Large intestine (tissue), 3 donors: ENCODE measurements around the gene SYTL5. TPM values are rescaled to one million over a fixed set of nuclear protein-coding genes. Genes with fewer than 3 reads are reported as not detected.
A peak's percentile ranks its signal among the peaks of the same experiment; 100 is the strongest.

Experiments
- DNase-seq, 2 donors: peaks; one replicate each; pipeline versions ENCODE4 v3.0.0 to v3.0.0-alpha.2; 2013
- H3K27ac ChIP-seq: one replicate; pipeline ENCODE4 v1.5.1; 2013; ENCODE audit warnings: low read length
- H3K27me3 ChIP-seq: 2 replicates; pipeline ENCODE4 v1.6.1; 2013; ENCODE audit warnings: low read length; ENCODE audit not compliant: control insufficient read depth, insufficient read depth
- H3K36me3 ChIP-seq: 2 replicates; pipeline ENCODE4 v1.6.1; 2013; ENCODE audit warnings: low read length; ENCODE audit not compliant: control insufficient read depth, insufficient read depth
- H3K4me1 ChIP-seq: one replicate; pipeline ENCODE4 v1.6.1; 2013; ENCODE audit warnings: low read length; ENCODE audit not compliant: control insufficient read depth, insufficient read depth
- H3K4me3 ChIP-seq: one replicate; pipeline ENCODE4 v1.5.1; 2013; ENCODE audit warnings: low read length
- H3K9me3 ChIP-seq: one replicate; pipeline ENCODE4 v1.6.1; 2013; ENCODE audit warnings: mild to moderate bottlenecking, low read depth, low read length, moderate library complexity; ENCODE audit not compliant: control insufficient read depth
- WGBS: methylation state at CpG from one replicate; pipeline ENCODE4 v1.1.5; 2013; ENCODE audit warnings: low lambda C conversion rate; ENCODE audit not compliant: insufficient coverage; 5-methylcytosine and 5-hydroxymethylcytosine counted together
- polyA plus RNA-seq: library from polyadenylated mRNA; unstranded; fragments of 120-200 nt; gene quantifications from one replicate; pipeline ENCODE4 v1.2.1, GENCODE V29; 2013

SYTL5 gene
- polyA plus RNA-seq, 1 donor: 3.6 TPM

DNA sequence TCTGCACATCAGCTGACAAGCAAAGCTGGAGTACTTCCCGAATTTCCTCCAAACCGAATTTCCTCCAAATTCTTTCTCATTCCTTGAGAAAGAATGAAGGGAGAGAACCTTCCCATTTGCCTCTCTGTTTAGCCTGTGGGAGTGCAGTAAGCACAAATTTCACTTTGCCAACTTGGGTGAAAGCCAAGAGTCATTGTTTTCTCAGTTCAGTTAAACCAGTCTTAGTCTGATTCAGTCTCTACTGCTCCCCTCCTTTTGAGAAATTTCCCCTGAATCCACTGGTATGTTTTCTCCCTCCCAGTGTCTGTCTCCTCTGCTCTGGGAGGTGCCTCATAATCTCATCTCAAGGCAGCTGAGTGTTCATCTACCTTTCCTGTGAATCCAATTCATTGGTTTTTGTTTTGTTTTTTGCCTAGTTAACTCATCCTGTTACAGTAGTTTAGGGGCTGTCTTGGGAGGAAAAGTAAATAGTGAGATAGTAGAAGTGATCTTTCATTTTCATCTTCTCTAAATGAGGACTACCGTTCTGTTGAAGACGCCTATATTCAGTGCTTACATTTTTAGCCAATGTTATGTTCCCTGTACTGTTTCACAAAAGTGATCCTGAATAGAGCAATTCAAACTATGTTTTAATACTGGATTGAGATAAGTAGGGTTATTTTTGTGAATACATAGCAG, 49.0 kb downstream of the SYTL5 start:
- H3K4me1 ChIP-seq: no peaks in the 10 kb centered on the region
- WGBS: no CpG with 5 or more reads among the region's 4 CpGs
- no peaks in the 10 kb centered on the region for H3K36me3 ChIP-seq
- no peaks in the 10 kb centered on the region for H3K9me3 ChIP-seq
- DNase-seq: no peak
- no peak overlapping the region for H3K4me3 ChIP-seq
- H3K27ac ChIP-seq: no peak overlapping the region
- no peaks in the 10 kb centered on the region for H3K27me3 ChIP-seq

DNA sequence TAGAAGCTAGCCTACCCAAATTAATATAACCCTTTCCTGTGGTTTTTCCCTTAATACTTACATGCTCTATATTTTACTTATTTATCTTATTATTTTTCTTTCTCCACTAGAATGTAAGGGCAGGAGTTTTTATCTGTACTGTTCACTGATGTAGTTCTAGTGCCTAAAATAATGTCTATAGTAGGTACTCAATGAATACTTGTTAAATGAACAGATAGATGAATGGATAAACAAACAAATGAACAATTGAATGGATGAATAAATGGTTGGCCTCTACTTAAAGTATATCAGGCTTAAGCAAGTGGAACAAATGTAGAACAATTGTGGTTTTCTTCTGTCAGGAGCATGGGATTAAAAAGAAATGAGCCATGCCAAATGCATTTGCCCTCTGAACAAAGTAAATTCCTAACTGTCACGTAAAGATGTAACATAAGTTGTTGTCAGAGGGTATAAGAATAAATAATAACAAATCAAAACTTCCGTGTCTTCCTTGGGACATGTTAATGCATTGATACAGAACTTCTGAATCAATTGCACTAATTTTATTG, 54.1 kb downstream of the SYTL5 start:
- Histone ChIP-seq H3K4me3 (no peak overlapping the region), H3K9me3 (no peaks in the 10 kb centered on the region), H3K27me3 (no peaks in the 10 kb centered on the region), H3K27ac (no peak overlapping the region), H3K4me1 (no peaks in the 10 kb centered on the region), H3K36me3 (no peaks in the 10 kb centered on the region)
- no CpG with 5 or more reads among the region's 2 CpGs for WGBS
- DNase-seq: no peak

DNA sequence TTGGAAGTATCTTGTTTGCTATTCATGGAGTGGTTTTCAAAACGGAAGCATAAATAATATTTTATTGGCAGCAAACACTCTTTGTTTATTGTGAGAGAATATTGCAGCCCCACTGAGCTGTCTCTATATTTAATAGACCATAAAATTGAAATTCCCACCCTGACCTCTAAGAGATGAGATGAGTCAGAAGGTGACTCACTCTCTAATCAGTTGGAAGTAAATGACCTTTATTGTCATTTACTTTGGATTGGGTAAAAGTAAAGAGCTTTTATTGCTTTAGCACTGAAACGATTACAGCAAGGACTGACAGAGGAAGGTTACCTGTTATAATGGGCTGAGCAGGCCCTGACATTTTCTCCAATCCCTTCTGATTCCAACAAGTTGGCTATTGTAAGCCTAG, 55.0 kb downstream of the SYTL5 start:
- Histone ChIP-seq H3K27me3 (no peaks in the 10 kb centered on the region), H3K36me3 (no peaks in the 10 kb centered on the region), H3K4me3 (no peak overlapping the region), H3K4me1 (no peaks in the 10 kb centered on the region), H3K9me3 (no peaks in the 10 kb centered on the region), H3K27ac (no peak overlapping the region)
- DNase-seq: peak; percentile 29 to 69
- WGBS: no CpG with 5 or more reads among the region's 2 CpGs

DNA sequence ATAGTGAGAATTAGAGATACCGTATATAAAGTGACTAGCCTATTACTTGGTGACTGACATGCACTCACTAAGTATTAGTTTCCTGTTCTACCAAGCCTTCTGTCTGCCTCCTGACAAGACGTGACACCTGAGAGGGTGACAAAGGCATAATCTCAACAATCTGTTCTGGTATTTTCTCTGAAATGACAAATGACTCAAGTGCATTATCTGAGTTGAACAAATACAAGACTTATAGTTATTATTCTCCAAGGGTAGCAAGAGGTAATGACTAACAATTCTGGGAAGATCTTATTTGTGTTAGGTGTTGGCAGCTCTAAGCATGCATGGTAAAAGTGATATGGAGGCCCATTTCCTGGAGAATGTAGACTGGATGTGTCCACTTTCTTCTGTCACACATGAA, 60.6 kb downstream of the SYTL5 start:
- Histone ChIP-seq H3K36me3 (no peaks in the 10 kb centered on the region), H3K9me3 (no peaks in the 10 kb centered on the region), H3K4me1 (no peaks in the 10 kb centered on the region), H3K27ac (no peak overlapping the region), H3K4me3 (no peak overlapping the region), H3K27me3 (no peaks in the 10 kb centered on the region)
- no peak for DNase-seq
- WGBS: no CpG with 5 or more reads among the region's 2 CpGs

DNA sequence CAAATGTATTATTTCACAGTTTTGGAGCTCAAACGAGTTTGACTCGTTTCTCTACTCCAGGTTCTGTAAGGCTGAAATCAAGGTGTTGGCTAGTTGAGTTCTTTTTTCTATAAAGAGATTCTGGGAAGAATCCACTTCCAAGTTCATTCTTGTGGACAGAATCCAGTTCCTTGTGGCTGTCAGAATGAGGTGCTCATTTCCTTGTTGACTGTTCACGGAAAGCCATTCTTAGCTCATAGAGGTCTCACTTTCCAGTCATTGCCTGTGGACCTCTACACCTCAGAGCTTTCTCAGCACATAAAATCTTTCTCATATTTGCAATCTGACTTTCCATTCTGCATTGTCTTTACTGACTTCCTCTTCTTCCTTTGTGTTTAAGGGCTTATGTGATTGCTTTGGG, 62.9 kb downstream of the SYTL5 start:
- Histone ChIP-seq H3K27ac (no peak overlapping the region), H3K27me3 (no peaks in the 10 kb centered on the region), H3K36me3 (no peaks in the 10 kb centered on the region), H3K9me3 (no peaks in the 10 kb centered on the region), H3K4me1 (no peaks in the 10 kb centered on the region), H3K4me3 (no peak overlapping the region)
- no peak for DNase-seq
- WGBS: no CpG with 5 or more reads among the region's 3 CpGs

DNA sequence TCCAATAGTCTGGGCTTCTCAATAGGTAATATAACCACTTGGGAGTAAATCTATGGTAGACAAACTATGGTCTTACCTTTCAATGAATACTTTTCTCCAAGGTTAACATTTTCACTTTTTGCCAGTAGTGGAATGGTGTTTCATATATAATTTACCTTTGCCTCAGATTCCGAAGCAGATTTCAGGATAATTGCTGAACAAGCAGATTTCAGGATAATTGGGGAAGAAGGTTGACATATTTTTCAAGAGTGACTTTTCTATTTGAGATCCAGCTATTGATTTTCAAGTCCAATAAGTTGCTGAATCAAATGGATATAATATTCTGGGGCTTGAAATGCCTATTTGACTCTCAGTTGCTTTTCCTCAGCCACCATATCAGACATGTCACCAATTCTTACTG, 63.6 kb downstream of the SYTL5 start:
- no peak for DNase-seq
- no CpG with 5 or more reads among the region's 1 CpG for WGBS
- no peaks in the 10 kb centered on the region for H3K36me3 ChIP-seq

DNA sequence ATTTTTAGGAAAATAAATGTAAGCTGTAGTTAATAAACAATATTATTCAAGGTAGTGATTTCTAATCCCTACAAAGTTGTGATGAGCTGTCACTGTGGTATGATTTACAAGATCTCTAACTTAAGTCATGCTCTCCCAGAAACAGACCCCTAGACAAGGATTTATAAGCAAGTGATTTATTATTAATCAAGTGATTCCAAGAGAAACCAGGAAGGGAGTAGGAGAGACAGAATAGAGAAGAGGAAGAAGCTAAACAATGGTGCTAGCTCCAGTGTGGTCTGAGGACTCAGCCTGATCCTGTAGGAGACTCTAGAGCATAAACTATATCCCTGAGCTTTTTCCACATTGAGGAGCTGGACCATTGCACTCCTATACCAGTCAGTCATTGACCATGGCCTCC, 73.1 kb downstream of the SYTL5 start:
- no peaks in the 10 kb centered on the region for H3K36me3 ChIP-seq
- no peaks in the 10 kb centered on the region for H3K27me3 ChIP-seq
- peaks cover 2% of the 10 kb centered on the region for H3K4me1 ChIP-seq
- H3K4me3 ChIP-seq: no peak overlapping the region
- H3K27ac ChIP-seq: no peak overlapping the region
- H3K9me3 ChIP-seq: no peaks in the 10 kb centered on the region
- no peak for DNase-seq

More for the DNA sequence above, 63.6 kb downstream of the SYTL5 start:
- Histone ChIP-seq H3K27me3 (no peaks in the 10 kb centered on the region), H3K4me3 (no peak overlapping the region), H3K9me3 (no peaks in the 10 kb centered on the region), H3K27ac (no peak overlapping the region), H3K4me1 (no peaks in the 10 kb centered on the region)

DNA sequence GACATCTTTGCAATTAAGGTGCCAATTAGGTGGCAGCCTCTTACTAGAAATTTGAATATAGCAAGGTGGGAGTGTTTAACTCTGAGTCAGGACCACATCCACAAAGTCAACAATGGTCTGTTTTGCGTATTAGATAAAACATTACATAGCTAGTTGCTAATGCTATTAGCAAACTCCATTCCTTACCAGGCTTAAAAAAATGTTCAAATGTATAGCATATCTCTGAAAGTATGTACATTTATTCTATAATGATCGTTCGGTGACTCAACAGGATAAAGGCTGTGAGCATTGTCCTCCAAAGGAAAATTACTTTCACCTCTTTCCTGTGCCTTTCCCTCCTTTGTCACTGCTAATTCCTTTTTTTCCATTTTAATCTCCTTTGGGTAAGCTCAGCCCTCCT, 74.5 kb downstream of the SYTL5 start:
- Histone ChIP-seq H3K27ac (no peak overlapping the region), H3K4me1 (peaks cover 7% of the 10 kb centered on the region), H3K27me3 (no peaks in the 10 kb centered on the region), H3K36me3 (no peaks in the 10 kb centered on the region), H3K9me3 (no peaks in the 10 kb centered on the region), H3K4me3 (no peak overlapping the region)
- no CpG with 5 or more reads among the region's 3 CpGs for WGBS
- DNase-seq: no peak

DNA sequence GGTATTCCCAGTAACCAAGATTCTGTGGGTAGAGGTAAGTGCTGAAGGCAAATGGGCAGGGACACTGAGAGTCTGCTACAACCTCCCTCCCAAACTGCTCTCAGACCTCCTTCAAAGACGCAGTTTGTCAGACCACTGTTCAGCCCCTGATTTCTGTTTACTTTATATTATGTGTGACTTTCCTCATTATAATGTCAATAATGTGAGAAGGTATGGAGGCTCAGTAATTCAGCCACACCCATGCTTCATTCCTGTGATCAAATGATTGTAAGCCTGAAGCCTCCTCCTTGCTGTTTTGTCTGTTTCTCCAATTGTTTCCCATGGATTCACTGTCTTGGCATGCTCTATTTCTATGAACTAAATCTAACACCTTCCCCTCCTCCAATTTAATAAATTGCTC, 75.6 kb downstream of the SYTL5 start:
- H3K4me1 ChIP-seq: peaks cover 12% of the 10 kb centered on the region
- no peaks in the 10 kb centered on the region for H3K36me3 ChIP-seq
- H3K27ac ChIP-seq: no peak overlapping the region
- H3K9me3 ChIP-seq: no peaks in the 10 kb centered on the region
- no peak overlapping the region for H3K4me3 ChIP-seq
- no peaks in the 10 kb centered on the region for H3K27me3 ChIP-seq
- no CpG with 5 or more reads among the region's 1 CpG for WGBS
- DNase-seq: no peak

DNA sequence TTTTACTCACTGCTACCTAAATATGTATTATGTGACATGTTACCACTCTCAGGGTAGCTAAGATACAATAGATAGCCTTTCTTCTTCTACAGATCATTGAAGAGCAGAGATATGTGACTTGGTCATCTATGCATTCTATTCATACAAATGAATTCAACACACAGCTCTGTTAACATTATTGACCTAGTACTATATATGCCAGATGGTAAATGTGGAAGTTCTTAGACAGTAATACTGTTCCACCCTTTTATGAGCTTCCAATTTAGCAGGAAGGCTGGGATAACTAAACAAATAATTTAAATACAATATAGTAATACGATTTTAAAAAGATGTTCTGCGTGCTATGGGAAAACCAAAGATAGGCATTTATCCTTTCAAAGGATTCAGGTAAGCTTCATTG, 76.0 kb downstream of the SYTL5 start:
- H3K9me3 ChIP-seq: no peaks in the 10 kb centered on the region
- H3K36me3 ChIP-seq: no peaks in the 10 kb centered on the region
- peaks cover 12% of the 10 kb centered on the region for H3K4me1 ChIP-seq
- no peak overlapping the region for H3K4me3 ChIP-seq
- no peak overlapping the region for H3K27ac ChIP-seq
- no CpG with 5 or more reads among the region's 2 CpGs for WGBS
- DNase-seq: no peak
- H3K27me3 ChIP-seq: no peaks in the 10 kb centered on the region

DNA sequence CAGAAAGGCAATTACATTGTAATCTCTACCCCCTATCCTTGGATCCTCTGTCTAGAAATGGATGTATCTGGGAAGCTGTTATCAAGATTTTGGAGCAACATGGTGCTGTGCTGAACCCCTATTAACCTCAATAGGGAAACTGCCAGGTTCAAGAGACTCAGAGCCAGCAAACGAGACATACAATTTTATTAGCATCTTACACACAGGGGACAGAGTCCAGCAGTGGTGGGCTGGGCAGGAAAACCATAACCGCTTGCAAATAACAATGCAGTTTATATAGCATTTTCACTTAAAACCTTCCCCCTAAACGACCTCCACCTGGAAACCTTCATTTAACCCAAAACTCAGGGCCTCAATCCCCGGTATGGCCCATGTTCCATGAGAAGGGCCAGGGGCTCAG, 79.5 kb downstream of the SYTL5 start:
- Histone ChIP-seq H3K27ac (peak overlapping the region; percentile 1), H3K4me1 (peaks cover 12% of the 10 kb centered on the region), H3K9me3 (no peaks in the 10 kb centered on the region), H3K27me3 (no peaks in the 10 kb centered on the region), H3K4me3 (no peak overlapping the region), H3K36me3 (no peaks in the 10 kb centered on the region)
- no CpG with 5 or more reads among the region's 4 CpGs for WGBS
- peak; percentile 14 to 66 for DNase-seq
